OCI-LY7 (cell line): ENCODE results near the gene ARFGAP2. TPM values are rescaled to one million over a fixed set of nuclear protein-coding genes. Genes with fewer than 3 reads are reported as not detected.

ENCODE experiments used
- BruUV-seq: library from RNA; stranded (reverse); fragments of 400-500 nt; replicated peaks from 2 replicates; lab custom pipeline; 2021; lab: Mats Ljungman, UMichigan
- CTCF ChIA-PET: fragments of 300-600 bp; sonication (Branson Sonifier 250); formaldehyde crosslinking; loops from one replicate; lab custom pipeline; 2022; ENCODE audit warnings: antibody characterized with exemption; ENCODE audit not compliant: unreplicated experiment; lab: Charles Lee
- POLR2A ChIA-PET: fragments of 300-600 bp; sonication (Branson Sonifier 250); formaldehyde crosslinking; loops from one replicate; lab custom pipeline; 2022; ENCODE audit warnings: antibody characterized with exemption; lab: Charles Lee
- DNase-seq: peaks from one replicate; pipeline ENCODE4 v3.0.0-alpha.2; 2015; ENCODE audit warnings: low spot score
- H2AFZ ChIP-seq: fragments of 200-600 bp; sonication (generic), shearing (Covaris generic); 2 replicates; pipeline ENCODE4 v1.6.1; 2014; ENCODE audit warnings: mild to moderate bottlenecking, antibody characterized with exemption, low read length, moderate library complexity
- H3K27ac ChIP-seq: fragments of 200-600 bp; sonication (generic); 2 replicates; pipeline ENCODE4 v1.5.1; 2014; ENCODE audit warnings: mixed run types, low read depth, mild to moderate bottlenecking, moderate library complexity, low read length, inconsistent platforms; ENCODE audit not compliant: poor library complexity, severe bottlenecking
- H3K36me3 ChIP-seq: fragments of 200-600 bp; sonication (generic); 2 replicates; pipeline ENCODE4 v1.6.1; 2014; ENCODE audit warnings: mild to moderate bottlenecking, antibody characterized with exemption, low read length, moderate library complexity, mixed read lengths; ENCODE audit not compliant: insufficient read depth
- H3K4me1 ChIP-seq: fragments of 200-600 bp; sonication (generic); 2 replicates; pipeline ENCODE4 v1.5.1; 2014; ENCODE audit warnings: mild to moderate bottlenecking, low read length; ENCODE audit not compliant: insufficient read depth, poor library complexity, severe bottlenecking
- H3K4me2 ChIP-seq: fragments of 200-600 bp; sonication (generic); 2 replicates; pipeline ENCODE4 v1.6.1; 2014; ENCODE audit warnings: mild to moderate bottlenecking, low read length
- H3K4me3 ChIP-seq: fragments of 200-600 bp; sonication (generic); 2 replicates; pipeline ENCODE4 v1.5.1; 2014; ENCODE audit warnings: mild to moderate bottlenecking, low read depth, low read length; ENCODE audit not compliant: poor library complexity, severe bottlenecking
- H3K79me2 ChIP-seq: fragments of 200-600 bp; sonication (generic); 2 replicates; pipeline ENCODE4 v1.6.1; 2016; ENCODE audit warnings: low read depth, mild to moderate bottlenecking, low read length, moderate library complexity, mixed read lengths; ENCODE audit not compliant: insufficient read depth
- H3K9me2 ChIP-seq: fragments of 200-600 bp; sonication (generic); 2 replicates; pipeline ENCODE4 v1.6.1; 2016; ENCODE audit warnings: mild to moderate bottlenecking, low read length, mixed read lengths; ENCODE audit not compliant: insufficient read depth
- H3K9me3 ChIP-seq: fragments of 200-600 bp; sonication (generic); 2 replicates; pipeline ENCODE4 v1.6.1; 2014; ENCODE audit warnings: mild to moderate bottlenecking, mixed run types, low read length, mixed read lengths
- H4K20me1 ChIP-seq: fragments of 200-600 bp; sonication (generic); 2 replicates; pipeline ENCODE4 v1.6.1; 2014; ENCODE audit warnings: mild to moderate bottlenecking, antibody characterized with exemption, low read length, moderate library complexity, mixed read lengths; ENCODE audit not compliant: insufficient read depth
- CTCF ChIP-seq: fragments of 200-600 bp; sonication (generic); conservative IDR thresholded peaks from 2 replicates; pipeline ENCODE4 v1.5.1; 2014; ENCODE audit warnings: mild to moderate bottlenecking, antibody characterized with exemption, low read length, moderate library complexity, mixed read lengths
- EZH2phosphoT487 ChIP-seq: fragments of 200-600 bp; sonication (generic); IDR thresholded peaks from 2 replicates; pipeline ENCODE4 v1.6.1; 2018; ENCODE audit warnings: low read depth, borderline replicate concordance, mild to moderate bottlenecking, mixed run types, antibody characterized with exemption, low read length, moderate library complexity, mixed read lengths
- intact Hi-C: fragments of 100-400 bp; cut with micrococcal nuclease; formaldehyde crosslinking; loops from one replicate; pipeline ENCODE4 v1.10.0; 2022; ENCODE audit not compliant: unreplicated experiment
- total RNA-seq, 2 experiments: library from RNA; depleted of rRNA in 1 of 2; stranded (reverse); fragments of >200 nt in 1 of 2; shearing (Covaris generic) in 1 of 2; gene quantifications; 2 replicates each; pipeline ENCODE4 v1.2.3, GENCODE V29; 2014 to 2022

ARFGAP2 gene
- total RNA-seq, 2 experiments from 2014 or later: 116 to 135 TPM

GRCh38 chr11:47147681-47148080 is 29.0 kb downstream of the ARFGAP2 start:
- H3K79me2 ChIP-seq: no peaks in the 10 kb centered on the region
- TF ChIP-seq CTCF (no peak), EZH2phosphoT487 (no peak)
- H3K4me2 ChIP-seq: no peak overlapping the region
- ChIA-PET CTCF (no interaction called here), POLR2A (interaction anchor here (0.6 to 2.5 kb wide), 5 partner anchors 14 to 39 kb away, joined by 3 to 10 read pairs (median 4); no protein-coding TSS in a partner anchor)
- no peaks in the 10 kb centered on the region for H3K9me3 ChIP-seq
- intact Hi-C loops: no loop called here
- H3K4me3 ChIP-seq: no peak overlapping the region
- BruUV-seq: no TSS peak
- H3K9me2 ChIP-seq: no peaks in the 10 kb centered on the region
- peaks cover 67% of the 10 kb centered on the region for H3K4me1 ChIP-seq
- no peaks in the 10 kb centered on the region for H4K20me1 ChIP-seq
- no peak overlapping the region for H2AFZ ChIP-seq
- no peak overlapping the region for H3K27ac ChIP-seq
- 0 out of 2 replicates have a peak, but pooled peaks cover 2% of the 10 kb centered on the region for H3K36me3 ChIP-seq
- DNase-seq: no peak

GRCh38 chr11:47147250-47147649 is 29.4 kb downstream of the ARFGAP2 start:
- CTCF ChIA-PET: interaction anchor here (0.7 kb wide), 1 partner anchor 43 kb away, joined by 3 read pairs; no protein-coding TSS in a partner anchor
- H4K20me1 ChIP-seq: no peaks in the 10 kb centered on the region
- H3K36me3 ChIP-seq: 0 out of 2 replicates have a peak, but pooled peaks cover 2% of the 10 kb centered on the region
- peak overlapping the region; percentile 16 for H3K27ac ChIP-seq
- peaks cover 67% of the 10 kb centered on the region for H3K4me1 ChIP-seq
- no peak overlapping the region for H3K4me3 ChIP-seq
- no peaks in the 10 kb centered on the region for H3K9me2 ChIP-seq
- DNase-seq: no peak
- no peaks in the 10 kb centered on the region for H3K79me2 ChIP-seq
- no peak for TF ChIP-seq EZH2phosphoT487
- TF ChIP-seq CTCF: no peak
- H3K4me2 ChIP-seq: no peak overlapping the region
- POLR2A ChIA-PET: interaction anchor here (0.5 to 2.5 kb wide), 7 partner anchors 13 to 517 kb away, joined by 3 to 10 read pairs (median 4); no protein-coding TSS in a partner anchor
- no TSS peak for BruUV-seq
- intact Hi-C loops: no loop called here
- no peaks in the 10 kb centered on the region for H3K9me3 ChIP-seq
- H2AFZ ChIP-seq: no peak overlapping the region

- H3K9me2 ChIP-seq: no peaks in the 10 kb centered on the region
Measured at GRCh38 chr11:47144541-47144940, 32.1 kb downstream of the ARFGAP2 start.

More at GRCh38 chr11:47144541-47144940, 32.1 kb downstream of the ARFGAP2 start:
- Histone ChIP-seq H3K79me2 (no peaks in the 10 kb centered on the region), H3K36me3 (0 out of 2 replicates have a peak, but pooled peaks cover 2% of the 10 kb centered on the region), H3K4me3 (no peak overlapping the region), H3K9me3 (no peaks in the 10 kb centered on the region), H4K20me1 (no peaks in the 10 kb centered on the region), H2AFZ (no peak overlapping the region), H3K4me2 (no peak overlapping the region), H3K27ac (no peak overlapping the region), H3K4me1 (peaks cover 41% of the 10 kb centered on the region)
- POLR2A ChIA-PET: interaction anchor here (0.7 to 1.1 kb wide), 4 partner anchors 10 to 144 kb away, joined by 3 to 5 read pairs (median 3); no protein-coding TSS in a partner anchor
- no TSS peak for BruUV-seq
- CTCF ChIA-PET: no interaction called here
- DNase-seq: no peak
- intact Hi-C loops: no loop called here
- no peak for TF ChIP-seq EZH2phosphoT487
